Nephron (organoid): ENCODE data around the gene FOXA1.

Source experiments
- H3K27ac Mint-ChIP-seq, 3 experiments: 2 replicates each; pipeline ENCODE4 v1.8.0; 2020; ENCODE audit warnings: mixed read lengths in 3 of 3, mild to moderate bottlenecking in 2 of 3, moderate library complexity in 1 of 3
- H3K27me3 Mint-ChIP-seq: 2 replicates; pipeline ENCODE4 v1.8.0; 2021; ENCODE audit warnings: low read depth, mild to moderate bottlenecking, moderate library complexity, mixed read lengths
- H3K36me3 Mint-ChIP-seq: 2 replicates; pipeline ENCODE4 v1.8.0; 2020; ENCODE audit warnings: low read depth, mixed read lengths
- H3K4me1 Mint-ChIP-seq: 2 replicates; pipeline ENCODE4 v1.8.0; 2020; ENCODE audit warnings: mixed read lengths
- H3K4me3 Mint-ChIP-seq, 3 experiments: 2 replicates each; pipeline ENCODE4 v1.8.0; 2020; ENCODE audit warnings: mild to moderate bottlenecking in 3 of 3, mixed read lengths in 3 of 3, moderate library complexity in 2 of 3
- H3K9me3 Mint-ChIP-seq: 2 replicates; pipeline ENCODE4 v1.8.0; 2020; ENCODE audit warnings: mixed read lengths
- TF ChIP-seq, protein P1 (sequence below), 3 experiments: fragments of 200-600 bp; sonication (generic); IDR thresholded peaks; one replicate each; pipeline ENCODE4 v1.5.0; 2021; ENCODE audit warnings: antibody characterized with exemption in 3 of 3; ENCODE audit not compliant: unreplicated experiment in 3 of 3

Gene FOXA1

DNA sequence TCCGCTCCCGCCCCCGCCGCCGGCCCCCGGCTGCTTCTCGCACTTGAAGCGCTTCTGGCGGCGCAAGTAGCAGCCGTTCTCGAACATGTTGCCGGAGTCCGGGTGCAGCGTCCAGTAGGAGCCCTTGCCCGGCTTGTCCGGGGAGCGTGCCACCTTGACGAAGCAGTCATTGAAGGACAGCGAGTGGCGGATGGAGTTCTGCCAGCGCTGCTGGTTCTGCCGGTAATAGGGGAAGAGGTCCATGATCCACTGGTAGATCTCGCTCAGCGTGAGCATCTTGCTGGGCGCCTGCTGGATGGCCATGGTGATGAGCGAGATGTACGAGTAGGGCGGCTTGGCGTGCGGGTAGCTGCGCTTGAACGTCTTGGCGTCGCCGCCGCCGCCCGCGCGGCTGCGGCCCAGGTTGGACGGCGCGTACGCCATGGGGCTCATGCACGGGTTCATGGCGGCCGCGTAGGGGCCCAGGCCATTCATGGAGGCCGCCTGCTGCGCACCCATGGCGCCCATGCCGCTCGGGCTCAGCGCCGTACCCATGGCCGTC, 3.0 kb downstream of the FOXA1 start:
- peaks cover 36% of the 10 kb centered on the region for H3K4me1 Mint-ChIP-seq
- H3K36me3 Mint-ChIP-seq: no peaks in the 10 kb centered on the region
- H3K9me3 Mint-ChIP-seq: peaks cover 3% of the 10 kb centered on the region
- TF ChIP-seq, protein P1, sequence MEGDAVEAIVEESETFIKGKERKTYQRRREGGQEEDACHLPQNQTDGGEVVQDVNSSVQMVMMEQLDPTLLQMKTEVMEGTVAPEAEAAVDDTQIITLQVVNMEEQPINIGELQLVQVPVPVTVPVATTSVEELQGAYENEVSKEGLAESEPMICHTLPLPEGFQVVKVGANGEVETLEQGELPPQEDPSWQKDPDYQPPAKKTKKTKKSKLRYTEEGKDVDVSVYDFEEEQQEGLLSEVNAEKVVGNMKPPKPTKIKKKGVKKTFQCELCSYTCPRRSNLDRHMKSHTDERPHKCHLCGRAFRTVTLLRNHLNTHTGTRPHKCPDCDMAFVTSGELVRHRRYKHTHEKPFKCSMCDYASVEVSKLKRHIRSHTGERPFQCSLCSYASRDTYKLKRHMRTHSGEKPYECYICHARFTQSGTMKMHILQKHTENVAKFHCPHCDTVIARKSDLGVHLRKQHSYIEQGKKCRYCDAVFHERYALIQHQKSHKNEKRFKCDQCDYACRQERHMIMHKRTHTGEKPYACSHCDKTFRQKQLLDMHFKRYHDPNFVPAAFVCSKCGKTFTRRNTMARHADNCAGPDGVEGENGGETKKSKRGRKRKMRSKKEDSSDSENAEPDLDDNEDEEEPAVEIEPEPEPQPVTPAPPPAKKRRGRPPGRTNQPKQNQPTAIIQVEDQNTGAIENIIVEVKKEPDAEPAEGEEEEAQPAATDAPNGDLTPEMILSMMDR (IDR thresholded peaks at IDR 0.05; ENCODE audit: unreplicated experiment in 3 of 3): no peak
- H3K4me3 Mint-ChIP-seq: peak overlapping the region in 2 of 3 experiments; percentile 17 to 43
- H3K27me3 Mint-ChIP-seq: peaks cover 100% of the 10 kb centered on the region
- no peak overlapping the region for H3K27ac Mint-ChIP-seq

DNA sequence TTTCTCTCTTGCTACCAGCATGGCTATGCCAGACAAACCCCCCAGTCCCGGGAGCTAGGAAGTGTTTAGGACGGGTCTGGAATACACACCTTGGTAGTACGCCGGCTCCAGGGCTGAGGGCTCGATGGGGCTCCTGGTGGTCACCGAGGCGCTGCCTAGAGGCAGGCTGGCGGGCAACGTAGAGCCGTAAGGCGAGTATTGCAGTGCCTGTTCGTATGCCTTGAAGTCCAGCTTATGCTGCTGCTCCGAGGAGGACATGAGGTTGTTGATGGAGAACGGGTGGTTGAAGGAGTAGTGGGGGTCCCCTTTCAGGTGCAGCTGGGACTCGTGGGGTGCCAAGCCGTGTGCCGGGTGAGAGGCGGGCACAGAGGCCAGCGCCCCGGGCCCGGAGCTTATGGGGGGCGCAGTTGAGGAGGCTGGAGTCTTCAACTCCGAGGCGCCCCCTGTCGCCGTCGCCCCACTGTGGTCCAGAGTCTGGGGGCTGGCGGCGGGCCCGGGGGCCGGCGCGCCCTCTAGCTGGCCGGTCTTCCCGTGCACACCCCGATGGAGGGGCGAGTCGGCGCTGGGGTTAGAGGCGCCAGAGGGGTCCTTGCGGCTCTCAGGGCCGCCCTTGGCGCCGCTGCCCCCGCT, 3.6 kb downstream of the FOXA1 start:
- Mint-ChIP-seq H3K9me3 (peaks cover 3% of the 10 kb centered on the region), H3K27me3 (peaks cover 100% of the 10 kb centered on the region), H3K36me3 (no peaks in the 10 kb centered on the region), H3K4me3 (peak overlapping the region; percentile 15 to 70 (median 28)), H3K4me1 (peaks cover 33% of the 10 kb centered on the region), H3K27ac (no peak overlapping the region)
- TF ChIP-seq, protein P1 (IDR thresholded peaks at IDR 0.05; ENCODE audit: unreplicated experiment in 3 of 3): peak in 1 of 3 experiments; percentile 22

DNA sequence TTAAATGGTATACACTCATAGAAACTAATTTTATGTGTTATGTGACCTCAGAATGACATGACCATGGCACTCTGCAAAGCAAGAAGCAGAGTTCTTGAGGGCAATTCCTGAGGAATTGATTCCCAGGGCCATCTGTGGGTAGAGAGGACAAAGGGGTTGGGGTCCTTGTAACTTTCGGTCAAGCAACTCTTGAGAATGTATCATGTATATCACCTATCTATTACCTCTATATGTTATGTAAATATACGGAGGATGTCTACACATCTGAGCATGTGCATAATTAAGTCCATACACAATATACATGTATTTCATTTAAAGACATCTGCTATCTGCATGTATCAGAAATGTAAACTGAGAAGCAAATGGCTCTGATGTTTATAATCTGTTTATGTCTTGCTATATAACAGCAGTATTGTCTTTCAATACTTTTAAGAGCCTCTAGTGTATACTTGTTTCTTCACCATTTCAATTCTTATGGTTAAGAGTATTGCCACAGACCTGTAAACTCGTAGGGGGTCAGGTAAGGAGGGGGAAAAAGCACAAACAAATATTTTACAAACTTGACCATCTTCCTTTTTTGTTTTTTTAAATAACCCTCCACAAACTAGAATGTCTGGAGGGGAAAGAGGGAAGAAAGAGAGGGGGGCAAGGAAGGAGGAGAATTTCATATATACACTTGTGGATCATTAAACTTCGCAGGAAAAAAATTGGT, 4.5 kb downstream of the FOXA1 start:
- Mint-ChIP-seq H3K36me3 (no peaks in the 10 kb centered on the region), H3K4me1 (peaks cover 26% of the 10 kb centered on the region), H3K27me3 (peaks cover 100% of the 10 kb centered on the region), H3K9me3 (peaks cover 3% of the 10 kb centered on the region), H3K4me3 (peak overlapping the region in 1 of 3 experiments; percentile 9), H3K27ac (no peak overlapping the region)
- TF ChIP-seq, protein P1 (IDR thresholded peaks at IDR 0.05; ENCODE audit: unreplicated experiment in 3 of 3): no peak

DNA sequence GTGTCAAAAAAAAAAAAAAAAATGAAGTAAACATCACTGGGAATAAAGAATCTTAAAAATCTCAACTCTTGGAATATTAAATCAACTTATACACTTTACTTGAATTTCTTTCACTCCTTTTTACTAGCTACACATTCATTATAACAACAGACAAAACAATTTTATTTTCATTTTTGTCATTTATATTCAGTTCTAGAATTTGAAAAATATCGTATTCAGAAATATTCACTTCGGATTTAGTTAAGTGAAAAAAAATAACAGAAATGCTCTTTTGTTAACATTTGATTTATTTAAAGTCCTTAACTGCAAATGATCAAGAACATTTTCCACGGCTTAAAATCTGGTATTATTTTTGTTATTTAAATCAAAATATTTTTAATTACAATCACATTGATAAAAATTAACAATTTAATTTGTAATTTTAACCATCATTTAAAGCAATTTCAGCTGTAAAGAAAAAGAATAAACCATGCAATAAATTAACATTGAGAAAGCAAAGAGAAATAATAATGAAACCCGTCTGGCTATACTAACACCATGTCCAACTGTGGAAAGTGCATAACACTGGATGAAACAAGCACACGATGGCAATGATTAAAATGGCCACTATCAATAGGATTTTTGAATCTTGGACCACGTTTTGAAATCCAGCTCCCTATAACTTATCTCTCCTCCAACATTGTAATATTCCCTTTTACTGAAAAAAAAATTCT, 5.2 kb downstream of the FOXA1 start:
- Mint-ChIP-seq H3K4me3 (peak overlapping the region in 1 of 3 experiments; percentile 20), H3K4me1 (peaks cover 25% of the 10 kb centered on the region), H3K27ac (no peak overlapping the region), H3K27me3 (peaks cover 100% of the 10 kb centered on the region), H3K36me3 (no peaks in the 10 kb centered on the region), H3K9me3 (peaks cover 3% of the 10 kb centered on the region)
- TF ChIP-seq, protein P1 (IDR thresholded peaks at IDR 0.05; ENCODE audit: unreplicated experiment in 3 of 3): no peak

DNA sequence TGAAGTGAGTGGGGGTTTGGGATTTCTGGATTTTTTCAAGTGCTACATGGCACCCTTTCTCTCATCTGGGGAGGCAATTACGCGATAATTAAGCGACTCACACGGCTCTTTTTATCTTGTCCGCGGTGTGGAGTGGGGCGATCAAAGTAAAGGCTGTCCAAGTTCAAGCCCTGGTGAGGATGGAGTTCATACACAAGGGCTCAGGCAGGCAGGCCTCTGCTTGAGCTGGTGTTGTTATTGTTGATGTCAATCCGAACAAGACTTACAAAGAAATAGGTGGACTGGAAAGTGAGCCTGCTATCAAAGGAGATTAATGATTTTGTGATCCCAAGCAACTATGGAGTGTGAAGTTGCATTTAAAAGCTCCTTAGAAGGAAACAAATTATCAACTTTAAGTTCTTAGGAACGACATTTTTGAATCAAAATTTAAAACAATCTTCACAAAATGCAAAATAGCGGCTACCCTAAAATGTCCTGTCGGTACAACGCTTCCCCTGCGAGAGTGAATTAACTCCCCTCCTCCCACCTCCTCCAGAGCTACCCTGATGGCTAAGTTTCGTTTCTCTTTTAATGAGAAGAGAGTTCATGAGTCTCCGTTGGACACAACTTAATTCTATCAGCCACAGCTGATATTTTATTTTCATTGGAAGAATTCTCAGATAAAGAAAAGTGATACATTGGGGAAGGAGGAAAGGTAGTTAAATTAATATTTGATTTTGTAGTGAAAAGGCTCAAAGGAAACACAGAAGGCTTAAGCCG, 5.9 kb downstream of the FOXA1 start:
- H3K4me3 Mint-ChIP-seq: peak overlapping the region in 1 of 3 experiments; percentile 47
- peaks cover 100% of the 10 kb centered on the region for H3K27me3 Mint-ChIP-seq
- peaks cover 21% of the 10 kb centered on the region for H3K4me1 Mint-ChIP-seq
- no peaks in the 10 kb centered on the region for H3K36me3 Mint-ChIP-seq
- peaks cover 3% of the 10 kb centered on the region for H3K9me3 Mint-ChIP-seq
- TF ChIP-seq, protein P1 (IDR thresholded peaks at IDR 0.05; ENCODE audit: unreplicated experiment in 3 of 3): no peak
- no peak overlapping the region for H3K27ac Mint-ChIP-seq
